Ascending aorta (tissue), 2 donors: ENCODE data around the gene MYOM1. TPM values are rescaled to one million over a fixed set of nuclear protein-coding genes. Genes with fewer than 3 reads are reported as not detected.
A peak's percentile ranks its signal among the peaks of the same experiment; 100 is the strongest.

Experiments used
- DNase-seq, 2 donors: peaks; one replicate each; pipeline ENCODE4 v3.0.0-alpha.2; 2019; ENCODE audit warnings: low spot score in 2 of 2
- H3K27ac ChIP-seq, 2 donors: fragments of 200-600 bp; sonication (generic); one replicate each; pipeline ENCODE4 v1.5.1; 2016 to 2017; ENCODE audit warnings: mild to moderate bottlenecking in 1 of 2
- H3K27me3 ChIP-seq: fragments of 200-600 bp; sonication (generic); one replicate; pipeline ENCODE4 v1.5.1; 2017
- H3K36me3 ChIP-seq, 2 donors: fragments of 200-600 bp; sonication (generic); one replicate each; pipeline ENCODE4 v1.5.1; 2016
- H3K4me1 ChIP-seq, 2 donors: fragments of 200-600 bp; sonication (generic); one replicate each; pipeline ENCODE4 v1.5.1; 2016 to 2017; ENCODE audit warnings: mild to moderate bottlenecking in 1 of 2
- H3K4me3 ChIP-seq, 2 donors: fragments of 200-600 bp; sonication (generic); one replicate each; pipeline ENCODE4 v1.5.1; 2016 to 2017; ENCODE audit warnings: mild to moderate bottlenecking in 1 of 2
- H3K9me3 ChIP-seq, 2 donors: fragments of 200-600 bp; sonication (generic); one replicate each; pipeline ENCODE4 v1.5.1; 2016
- CTCF ChIP-seq, 3 experiments: fragments of 200-600 bp in 2 of 3; fragments of 450-650 bp in 1 of 3; sonication (generic) in 2 of 3; IDR thresholded peaks; one replicate each; pipeline ENCODE4 v1.5.1; 2016 to 2019; ENCODE audit warnings: antibody characterized with exemption in 3 of 3, mild to moderate bottlenecking in 1 of 3, moderate library complexity in 1 of 3
- intact Hi-C: fragments of 100-400 bp; cut with DNase I; formaldehyde crosslinking; loops from one replicate; pipeline ENCODE4 v1.15.1; 2023
- total RNA-seq: library from RNA; depleted of rRNA; stranded (reverse); fragments of >200 nt; gene quantifications from one replicate; pipeline ENCODE4 v1.1.0, GENCODE V29; 2016

Gene MYOM1
- total RNA-seq, 1 donor from 2014 or later, result 7.8 TPM

- intact Hi-C loops, result no loop called here
These were observed 44.6 kb upstream of the MYOM1 start for GRCh38 chr18:3264362-3264761.

GRCh38 chr18:3263132-3263700 lies 43.4 kb upstream of the MYOM1 start:
- Histone ChIP-seq H3K27ac (peak overlapping the region; percentile 96 to 100), H3K36me3 (peaks cover 7 to 15% of the 10 kb centered on the region in 2 donors), H3K4me3 (peak overlapping the region; percentile 94 to 96), H3K9me3 (no peaks in the 10 kb centered on the region), H3K27me3 (no peaks in the 10 kb centered on the region), H3K4me1 (peaks cover 10 to 34% of the 10 kb centered on the region in 2 donors)
- DNase-seq, result no peak
- no peak for TF ChIP-seq CTCF (IDR thresholded peaks at IDR 0.05)
- intact Hi-C loops, result loop anchor here (2.0 kb wide), 1 partner anchor 330 kb away; no protein-coding TSS in a partner anchor

More at GRCh38 chr18:3264362-3264761, 44.6 kb upstream of the MYOM1 start:
- H3K4me1 ChIP-seq, result peaks cover 12 to 43% of the 10 kb centered on the region in 2 donors
- TF ChIP-seq CTCF (IDR thresholded peaks at IDR 0.05), result no peak
- H3K4me3 ChIP-seq, result peak overlapping the region; percentile 94 to 96
- DNase-seq, result no peak
- no peaks in the 10 kb centered on the region for H3K9me3 ChIP-seq
- H3K27ac ChIP-seq, result no peak overlapping the region
- H3K36me3 ChIP-seq, result peaks cover 0 to 7% of the 10 kb centered on the region in 2 donors
- no peaks in the 10 kb centered on the region for H3K27me3 ChIP-seq

GRCh38 chr18:3262234-3263131 lies 42.7 kb upstream of the MYOM1 start:
- H3K27ac ChIP-seq, result peak overlapping the region; percentile 96 to 100
- no peak for DNase-seq
- TF ChIP-seq CTCF (IDR thresholded peaks at IDR 0.05), result no peak
- intact Hi-C loops, result loop anchor here (2.0 kb wide), 1 partner anchor 330 kb away; no protein-coding TSS in a partner anchor
- no peaks in the 10 kb centered on the region for H3K9me3 ChIP-seq
- no peaks in the 10 kb centered on the region for H3K27me3 ChIP-seq
- H3K4me3 ChIP-seq, result peak overlapping the region; percentile 94 to 96
- H3K36me3 ChIP-seq, result peaks cover 15 to 22% of the 10 kb centered on the region in 2 donors
- peaks cover 12 to 40% of the 10 kb centered on the region in 2 donors for H3K4me1 ChIP-seq

GRCh38 chr18:3261373-3262233 lies 41.8 kb upstream of the MYOM1 start, which contains the start of gene MYL12B:
MYL12B (plus strand) TSS chr18:3262133; CDS start chr18:3272899, 10,766 bp downstream.
- DNase-seq, result peak; percentile 22 to 87
- H3K27me3 ChIP-seq, result no peaks in the 10 kb centered on the region
- H3K36me3 ChIP-seq, result peaks cover 20 to 31% of the 10 kb centered on the region in 2 donors
- H3K9me3 ChIP-seq, result no peaks in the 10 kb centered on the region
- peak in 1 of 3 experiments; percentile 27 for TF ChIP-seq CTCF (IDR thresholded peaks at IDR 0.05)
- peaks cover 18 to 42% of the 10 kb centered on the region in 2 donors for H3K4me1 ChIP-seq
- H3K27ac ChIP-seq, result peak within 1 kb of the TSS; percentile 96 to 100
- H3K4me3 ChIP-seq, result peak within 1 kb of the TSS; percentile 94 to 96
- intact Hi-C loops, result loop anchor here (2.0 kb wide), 2 partner anchors 191 to 331 kb away; no protein-coding TSS in a partner anchor

GRCh38 chr18:3260995-3261372 lies 41.2 kb upstream of the MYOM1 start:
- intact Hi-C loops, result loop anchor here (2.0 kb wide), 1 partner anchor 192 kb away; no protein-coding TSS in a partner anchor
- peaks cover 25 to 37% of the 10 kb centered on the region in 2 donors for H3K36me3 ChIP-seq

More at GRCh38 chr18:3260995-3261372, 41.2 kb upstream of the MYOM1 start:
- TF ChIP-seq CTCF (IDR thresholded peaks at IDR 0.05), result no peak
- peaks cover 18 to 46% of the 10 kb centered on the region in 2 donors for H3K4me1 ChIP-seq
- H3K27me3 ChIP-seq, result no peaks in the 10 kb centered on the region
- H3K9me3 ChIP-seq, result no peaks in the 10 kb centered on the region
- peak overlapping the region; percentile 96 to 100 for H3K27ac ChIP-seq
- H3K4me3 ChIP-seq, result peak overlapping the region; percentile 94 to 96
- no peak for DNase-seq
